ENCODE measurements around the gene DDX39B.
A peak's percentile ranks its signal among the peaks of the same experiment; 100 is the strongest.
"Not testable (repeated sequence)": the region's sequence is repeated elsewhere in the genome, so short reads cannot be mapped to it uniquely, and the experiment has no call there.

Gene DDX39B

DNA sequence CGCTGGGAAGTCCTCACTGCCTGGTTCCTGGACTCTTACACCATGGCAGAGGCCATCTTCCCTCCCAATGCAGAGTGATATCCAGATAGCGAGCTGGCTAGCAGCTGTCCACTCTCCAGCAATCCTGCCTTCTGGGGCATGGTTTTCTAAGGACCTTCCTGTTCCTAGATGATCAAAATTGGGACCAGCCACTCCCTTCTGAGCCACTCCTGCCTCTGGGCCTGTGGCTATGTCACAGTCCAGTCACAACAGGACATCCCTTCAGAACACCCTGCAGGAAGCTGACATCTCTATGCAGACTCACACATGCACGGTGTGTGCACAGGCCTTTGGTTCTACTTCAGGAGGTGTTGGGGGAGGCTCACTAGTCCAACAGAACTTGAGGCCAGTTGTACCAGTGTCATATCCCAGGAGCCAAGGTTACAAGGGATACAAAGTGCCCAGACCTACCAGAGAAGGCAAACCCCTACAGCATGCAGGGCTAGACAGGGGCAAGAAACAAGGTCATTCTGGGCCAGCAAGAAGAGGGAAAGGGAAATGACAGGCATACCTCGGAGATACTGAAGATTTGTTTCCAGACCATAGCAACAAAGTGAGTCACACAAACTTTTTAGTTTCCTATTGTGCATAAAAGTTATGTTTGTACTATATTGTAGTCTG is 15.7 kb downstream of the DDX39B start:
- no peak for DNase-seq

DNA sequence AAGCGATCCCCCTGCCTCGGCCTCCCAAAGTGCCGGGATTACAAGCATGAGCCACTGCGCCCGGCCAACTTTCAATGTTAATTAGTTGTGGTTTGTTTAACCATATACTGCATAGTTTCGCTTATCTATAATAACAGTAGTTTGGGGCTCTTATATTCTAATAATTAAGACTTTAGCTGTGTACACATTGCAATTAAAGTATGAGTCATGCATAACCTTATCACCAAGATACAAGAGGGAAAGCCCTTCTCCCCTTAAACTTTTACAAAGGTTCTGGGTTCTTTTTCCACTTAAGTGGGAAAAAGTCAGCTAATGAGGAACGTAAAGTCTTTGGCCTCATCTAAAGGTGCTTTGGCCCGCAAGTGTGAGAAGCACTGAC is 16.3 kb downstream of the DDX39B start:
- no peak for DNase-seq

DNA sequence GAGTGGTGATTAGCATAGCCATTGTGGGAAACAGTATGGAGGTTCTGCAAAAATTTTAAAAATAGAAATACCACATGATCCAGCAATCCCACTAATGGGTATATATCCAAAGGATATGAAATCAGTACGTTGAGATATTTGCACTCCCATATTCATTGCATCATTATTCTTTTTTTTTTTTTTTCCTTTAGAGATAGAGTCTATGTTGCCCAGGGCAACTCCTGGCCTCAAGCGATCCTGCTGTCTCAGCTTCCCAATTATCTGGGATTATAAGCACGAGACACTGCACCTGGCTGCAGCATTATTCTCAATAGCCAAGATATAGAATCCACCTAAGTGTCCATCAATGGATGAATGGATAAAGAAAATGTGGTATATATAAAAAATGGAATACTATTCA is 20.0 kb downstream of the DDX39B start:
- DNase-seq, result no peak

DNA sequence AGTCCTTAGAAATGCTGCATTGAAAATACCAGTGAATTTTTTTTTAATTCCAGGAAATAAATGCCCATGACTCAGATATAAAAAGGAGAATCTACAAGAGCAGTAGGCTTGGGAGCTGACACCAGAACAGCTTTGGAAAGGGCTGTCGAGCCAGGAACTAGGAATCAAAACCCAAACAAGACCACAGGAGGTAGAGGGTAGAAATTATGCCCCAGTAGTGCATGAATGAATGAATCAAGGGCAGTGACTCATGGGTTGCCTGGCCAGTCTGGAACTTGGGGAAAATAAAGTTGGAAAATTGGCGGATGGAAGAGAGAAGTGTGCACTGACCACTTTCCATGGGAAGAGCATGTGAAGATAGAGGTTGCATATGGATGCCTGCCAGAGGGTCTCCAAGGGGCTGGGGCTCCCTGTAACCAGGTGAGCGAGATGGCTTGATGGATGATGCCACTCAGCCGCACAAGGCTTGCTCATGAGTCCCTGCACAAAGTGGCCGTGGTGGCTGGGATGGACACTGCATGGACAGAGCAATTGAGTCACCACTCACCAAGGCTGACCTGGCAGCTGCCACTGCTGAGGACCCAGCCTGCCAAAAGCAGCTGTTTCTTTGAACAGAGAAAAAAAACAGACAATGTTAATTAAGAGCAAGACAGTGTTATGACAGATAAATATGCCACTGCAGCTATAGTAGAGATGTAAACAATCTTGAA is 28.2 kb downstream of the DDX39B start:
- no peak for DNase-seq

DNA sequence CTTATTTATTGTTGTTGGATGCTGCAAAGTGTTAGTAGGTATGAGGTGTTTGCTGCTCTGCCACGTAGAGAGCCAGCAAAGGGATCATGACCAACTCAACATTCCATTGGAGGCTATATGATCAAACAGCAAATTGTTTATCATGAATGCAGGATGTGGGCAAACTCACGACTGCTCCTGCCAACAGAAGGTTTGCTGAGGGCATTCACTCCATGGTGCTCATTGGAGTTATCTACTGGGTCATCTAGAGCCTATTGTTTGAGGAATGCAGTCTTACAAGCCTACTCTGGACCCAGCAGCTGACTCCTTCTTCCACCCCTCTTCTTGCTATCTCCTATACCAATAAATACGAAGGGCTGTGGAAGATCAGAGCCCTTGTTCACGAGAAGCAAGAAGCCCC is 31.8 kb downstream of the DDX39B start:
- no peak for DNase-seq

DNA sequence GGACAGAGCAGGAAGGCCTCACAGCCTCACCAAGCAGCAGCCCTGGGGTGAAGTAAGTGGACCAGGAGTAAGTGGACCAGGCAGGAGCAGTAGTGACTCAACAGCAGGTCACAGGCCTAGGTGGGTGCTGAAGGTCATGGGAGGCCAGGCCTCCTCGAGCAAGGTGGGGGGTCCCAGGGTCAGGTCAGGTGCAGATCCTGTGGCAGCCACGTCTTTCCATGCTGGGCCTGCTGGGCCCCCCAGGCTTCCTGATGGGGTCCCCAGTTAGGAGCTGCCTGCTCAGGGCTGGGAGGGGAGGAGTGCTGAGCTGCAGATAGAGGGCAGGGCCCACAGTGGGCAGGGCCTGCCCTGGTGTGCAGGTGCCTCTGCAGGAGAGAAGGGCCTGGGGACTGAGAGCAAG is 32.8 kb downstream of the DDX39B start:
- DNase-seq, result not testable (repeated sequence)

DNA sequence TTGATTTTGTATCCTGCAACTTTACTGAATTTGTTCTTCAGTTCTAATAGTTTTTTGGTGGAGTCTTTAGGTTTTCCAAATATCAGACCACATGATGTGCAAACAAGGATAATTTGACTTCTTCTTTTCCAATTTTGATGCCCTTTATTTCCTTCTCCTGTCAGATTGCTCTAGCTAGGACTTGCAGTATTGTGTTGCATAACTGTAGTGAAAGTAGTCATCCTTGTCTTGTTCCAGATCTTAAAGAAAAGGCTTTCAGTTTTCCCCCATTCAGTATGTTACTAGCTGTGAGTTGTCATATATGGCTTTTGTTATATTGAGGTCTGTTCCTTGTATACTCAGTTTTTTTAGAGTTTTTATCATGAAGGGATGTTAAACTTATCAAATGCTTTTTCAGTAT is 39.2 kb downstream of the DDX39B start:
- DNase-seq, result no peak

DNA sequence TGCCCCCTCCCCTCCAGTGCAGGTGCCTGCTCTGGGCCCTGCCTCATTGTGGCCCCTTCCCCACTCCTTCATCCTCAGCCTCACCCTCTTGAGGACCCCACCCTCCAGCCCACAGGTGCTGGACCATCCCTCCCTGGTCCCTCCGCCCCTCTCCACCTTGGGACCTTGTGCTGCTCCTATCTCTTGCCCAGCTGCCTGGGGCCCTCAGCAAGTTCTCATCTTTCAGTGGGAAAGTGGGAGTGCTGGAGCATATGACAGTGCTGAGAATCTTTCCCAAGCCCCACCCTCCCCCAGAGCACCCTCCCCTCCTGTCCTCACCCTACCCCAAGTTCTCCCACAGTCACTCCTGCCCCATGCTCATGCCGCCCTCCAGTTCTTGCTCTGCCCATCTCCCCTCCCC is 42.2 kb downstream of the DDX39B start:
- not testable (repeated sequence) for DNase-seq

DNA sequence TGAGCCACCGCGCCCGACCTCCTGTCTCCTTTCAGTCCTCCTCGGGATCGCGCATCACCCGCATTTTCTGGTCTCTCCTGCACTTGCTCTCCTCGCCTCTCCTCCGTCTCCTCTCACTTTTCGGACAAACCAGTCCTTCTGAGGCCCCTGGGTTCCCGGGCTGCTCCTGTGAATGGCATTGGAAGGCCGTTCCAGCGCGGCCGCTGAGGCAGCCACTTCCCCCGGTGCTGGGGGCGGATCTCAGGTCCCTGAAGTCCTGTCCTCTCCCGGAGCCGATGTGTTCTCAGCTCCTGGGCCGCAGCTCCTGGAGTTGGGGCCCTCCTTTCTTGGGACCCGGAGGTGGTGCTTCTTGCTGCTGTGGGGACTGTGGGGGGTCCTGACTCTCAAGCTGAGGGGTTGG is 43.1 kb downstream of the DDX39B start:
- DNase-seq, result no peak

DNA sequence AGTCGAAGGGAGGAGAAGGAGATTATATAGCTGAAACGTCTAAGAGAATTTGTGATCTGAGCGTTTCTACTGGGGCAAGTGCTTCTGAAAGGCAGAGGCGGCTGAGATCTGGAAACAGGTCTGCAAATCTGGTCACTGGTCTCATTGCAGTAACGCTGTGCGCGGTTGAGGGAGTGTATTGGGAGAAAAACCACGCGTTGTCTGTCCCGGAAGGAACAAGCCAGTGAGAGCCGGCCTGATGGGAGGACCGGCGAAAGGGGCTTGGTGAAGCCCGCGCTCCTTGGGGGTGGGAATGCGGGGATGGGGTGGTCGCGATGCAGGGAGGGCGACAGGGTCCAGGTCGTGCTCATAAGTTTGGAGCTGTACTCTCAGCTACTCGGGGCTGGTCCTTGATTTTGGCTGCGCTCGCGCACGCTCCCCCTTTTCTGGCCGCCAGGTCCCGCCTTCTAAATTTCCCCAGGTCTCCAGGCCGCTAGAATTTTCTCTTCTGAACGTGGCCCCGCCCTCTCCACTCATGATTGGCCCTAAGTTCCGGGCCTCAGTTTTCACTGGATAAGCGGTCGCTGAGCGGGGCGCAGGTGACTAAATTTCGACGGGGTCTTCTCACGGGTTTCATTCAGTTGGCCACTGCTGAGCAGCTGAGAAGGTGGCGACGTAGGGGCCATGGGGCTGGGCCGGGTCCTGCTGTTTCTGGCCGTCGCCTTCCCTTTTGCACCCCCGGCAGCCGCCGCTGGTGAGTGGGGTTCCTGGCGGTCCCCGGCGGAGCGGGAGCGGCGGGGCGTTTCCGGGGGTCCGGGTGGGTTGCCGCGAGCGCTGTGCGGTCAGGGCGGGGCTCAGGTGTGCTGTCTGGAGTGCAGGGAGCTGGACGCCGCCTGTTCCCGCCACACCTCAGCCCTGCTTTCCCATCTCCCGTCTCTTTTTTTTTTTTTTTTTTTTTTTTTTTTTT is 44.0 kb downstream of the DDX39B start, which contains the start of gene MICB:
Gene MICB, plus strand, starts transcription at position 615 of the 946 bp plus-strand sequence. Its CDS starts 49 bp downstream, at position 664.
- DNase-seq, result peak; percentile 89

DNA sequence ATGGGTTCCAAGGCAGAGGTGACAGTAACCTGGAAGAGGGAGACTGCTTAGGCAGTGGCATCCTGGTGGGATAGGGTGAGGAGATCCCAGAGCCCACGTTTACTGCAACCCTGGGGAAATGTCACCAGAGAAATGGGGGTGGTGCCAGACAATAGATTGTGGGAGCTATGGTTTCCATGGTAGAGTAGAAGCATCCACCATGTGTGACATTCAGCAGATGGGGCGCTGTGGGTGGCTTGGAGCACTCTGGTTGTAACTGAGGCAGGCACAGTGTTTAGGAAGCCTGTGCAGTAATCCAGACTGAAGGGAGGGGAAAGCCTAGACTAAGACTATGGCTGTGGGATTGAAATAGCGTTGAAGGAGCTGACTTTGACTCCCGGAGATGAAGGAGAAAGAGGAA is 45.0 kb downstream of the DDX39B start:
- not testable (repeated sequence) for DNase-seq

DNA sequence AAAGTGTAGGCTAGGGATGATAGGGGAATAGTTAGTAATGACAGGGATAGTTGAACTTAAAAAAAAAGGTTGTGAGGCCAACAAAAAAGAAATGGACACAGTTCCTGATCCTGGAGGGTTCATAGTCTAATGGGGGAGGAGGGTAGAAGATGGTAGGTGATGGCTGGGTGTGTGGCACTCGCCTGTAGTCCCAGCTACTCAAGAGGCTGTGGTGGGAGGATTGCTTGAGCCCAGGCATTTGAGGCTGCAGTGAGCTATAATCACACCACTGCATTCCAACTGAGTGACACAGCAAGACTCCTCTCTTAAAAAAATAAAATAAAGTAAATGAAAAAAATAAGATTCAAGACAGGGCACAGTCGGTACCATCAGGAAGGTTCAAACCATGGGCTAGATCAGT is 46.2 kb downstream of the DDX39B start:
- DNase-seq, result no peak

DNA sequence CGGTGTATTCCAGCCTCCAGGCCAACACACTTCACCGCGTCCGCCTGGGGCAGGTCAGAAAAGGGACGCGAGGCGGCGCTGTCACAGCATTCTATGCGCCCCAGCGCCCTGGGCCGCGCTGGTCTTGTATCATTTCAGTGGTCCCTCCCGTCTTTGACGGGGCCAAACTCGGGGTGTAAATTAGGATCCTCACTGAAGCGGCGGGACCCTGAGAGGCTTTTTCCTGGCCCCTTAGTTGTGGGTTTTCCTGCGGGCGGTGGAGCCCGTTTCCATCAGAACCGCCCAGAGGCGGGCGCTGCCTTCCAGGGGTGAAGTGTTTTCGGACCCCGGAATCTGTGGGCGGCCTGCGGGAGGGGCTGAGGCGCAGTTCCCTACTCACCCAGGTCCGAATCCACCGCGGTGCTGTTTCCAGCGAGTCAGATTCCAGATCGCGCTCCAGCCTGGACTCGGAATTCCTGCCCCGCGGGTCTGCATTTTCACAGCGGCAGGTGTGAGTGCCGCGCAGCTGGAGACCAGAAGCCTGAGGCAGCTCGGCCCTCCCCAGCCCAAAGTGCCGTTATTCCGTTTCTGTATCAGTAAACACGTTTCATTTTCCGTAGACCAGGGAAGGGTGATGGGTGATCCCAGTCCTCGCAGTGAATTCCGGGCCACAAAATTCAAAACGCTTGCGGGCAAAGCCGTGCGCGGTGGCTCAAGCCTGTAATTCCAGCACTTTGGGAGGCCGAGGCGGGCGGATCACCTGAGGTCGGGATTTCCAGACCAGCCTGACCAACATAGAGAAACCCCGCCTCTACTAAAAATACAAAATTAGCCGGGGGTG is 47.7 kb downstream of the DDX39B start:
- DNase-seq, result peak; percentile 78

DNA sequence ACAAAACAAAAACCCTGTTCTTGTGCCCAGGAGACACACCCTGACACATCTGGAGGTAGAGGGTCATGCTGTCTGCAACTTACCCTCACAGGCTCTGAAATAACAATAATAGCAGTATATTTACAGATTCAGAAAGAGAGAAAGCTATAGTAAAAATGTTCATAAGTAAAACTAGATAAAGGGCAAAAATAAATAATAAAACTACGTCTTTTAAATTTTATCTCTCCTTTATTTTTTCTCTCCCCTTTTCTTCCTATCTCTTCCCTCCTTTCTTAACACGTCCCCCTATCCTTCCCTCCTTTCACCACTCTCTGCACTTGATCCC is 48.3 kb downstream of the DDX39B start:
- DNase-seq, result not testable (repeated sequence)

DNA sequence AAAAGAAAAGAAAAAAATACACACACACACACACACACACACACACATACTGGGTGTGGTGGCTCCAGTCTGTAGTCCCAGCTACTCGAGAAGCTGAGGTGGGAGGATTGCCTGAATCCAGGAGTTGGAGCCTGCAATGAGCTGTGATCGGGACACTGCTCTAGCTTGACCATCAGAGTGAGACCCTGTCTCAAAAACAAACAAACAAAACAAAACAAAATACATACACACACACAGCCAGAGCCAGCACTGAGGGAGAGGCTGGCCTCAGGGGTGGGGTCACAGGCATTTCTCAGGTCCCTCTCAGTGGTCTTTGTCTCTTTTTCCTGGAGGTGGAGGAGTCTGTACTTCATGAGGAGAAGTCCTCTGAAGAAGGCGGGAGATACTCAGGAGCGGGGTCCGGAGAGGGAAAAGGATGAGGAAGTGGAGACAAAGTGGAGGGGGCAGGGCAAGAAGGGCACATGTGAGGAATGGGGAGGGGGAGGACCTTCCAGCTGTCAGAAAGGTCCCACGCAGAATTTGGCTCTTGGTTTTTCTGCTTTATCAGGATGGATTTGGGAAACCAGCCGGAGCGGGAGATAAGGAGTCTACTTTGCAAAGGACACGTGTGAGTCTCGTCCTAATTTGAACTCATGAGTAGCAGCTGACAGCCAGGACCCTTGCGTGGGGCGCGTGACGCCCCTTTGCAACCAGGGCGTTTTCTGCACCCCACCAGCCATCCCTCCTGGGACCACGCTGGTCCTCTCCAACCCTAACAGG is 51.5 kb downstream of the DDX39B start:
- DNase-seq, result no peak

DNA sequence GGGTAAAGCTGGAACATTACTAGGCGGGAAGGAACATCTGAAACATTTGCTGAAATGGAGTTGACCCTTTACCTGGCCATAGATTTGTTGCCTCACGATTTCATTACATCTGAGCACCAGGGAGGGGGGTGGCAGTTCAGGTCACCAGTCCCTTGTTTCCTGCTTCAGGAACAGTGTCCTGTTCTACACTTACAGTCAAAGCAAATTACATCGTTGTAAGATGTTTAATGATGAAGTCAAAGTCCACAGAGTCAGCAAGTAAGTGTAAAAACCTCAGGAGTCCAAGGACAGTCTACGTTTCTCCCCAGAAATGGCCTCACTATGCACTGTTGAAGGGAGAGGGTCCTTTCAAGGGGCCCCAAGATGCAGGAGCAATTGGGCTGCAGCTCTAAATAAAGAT is 52.7 kb downstream of the DDX39B start:
- DNase-seq, result no peak

DNA sequence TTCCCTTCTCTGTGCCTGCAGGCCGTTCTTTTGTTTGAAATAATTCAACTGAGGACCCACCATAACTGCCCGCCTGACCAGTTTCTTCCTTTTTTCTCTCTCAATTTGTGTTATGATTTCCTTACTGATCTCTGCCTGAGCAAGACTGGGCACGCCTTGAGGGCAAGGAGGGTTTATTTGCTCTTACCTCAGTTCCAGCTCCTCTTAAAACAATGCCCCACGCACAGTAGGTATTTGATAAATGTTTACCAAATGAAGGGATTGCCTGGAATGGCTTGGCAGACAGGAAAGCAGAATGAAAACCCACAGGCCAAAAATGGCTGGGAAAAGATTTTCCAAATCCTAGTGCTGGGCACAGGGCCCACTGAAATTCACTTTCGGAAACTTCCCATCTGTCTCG is 54.1 kb downstream of the DDX39B start:
- not testable (repeated sequence) for DNase-seq

DNA sequence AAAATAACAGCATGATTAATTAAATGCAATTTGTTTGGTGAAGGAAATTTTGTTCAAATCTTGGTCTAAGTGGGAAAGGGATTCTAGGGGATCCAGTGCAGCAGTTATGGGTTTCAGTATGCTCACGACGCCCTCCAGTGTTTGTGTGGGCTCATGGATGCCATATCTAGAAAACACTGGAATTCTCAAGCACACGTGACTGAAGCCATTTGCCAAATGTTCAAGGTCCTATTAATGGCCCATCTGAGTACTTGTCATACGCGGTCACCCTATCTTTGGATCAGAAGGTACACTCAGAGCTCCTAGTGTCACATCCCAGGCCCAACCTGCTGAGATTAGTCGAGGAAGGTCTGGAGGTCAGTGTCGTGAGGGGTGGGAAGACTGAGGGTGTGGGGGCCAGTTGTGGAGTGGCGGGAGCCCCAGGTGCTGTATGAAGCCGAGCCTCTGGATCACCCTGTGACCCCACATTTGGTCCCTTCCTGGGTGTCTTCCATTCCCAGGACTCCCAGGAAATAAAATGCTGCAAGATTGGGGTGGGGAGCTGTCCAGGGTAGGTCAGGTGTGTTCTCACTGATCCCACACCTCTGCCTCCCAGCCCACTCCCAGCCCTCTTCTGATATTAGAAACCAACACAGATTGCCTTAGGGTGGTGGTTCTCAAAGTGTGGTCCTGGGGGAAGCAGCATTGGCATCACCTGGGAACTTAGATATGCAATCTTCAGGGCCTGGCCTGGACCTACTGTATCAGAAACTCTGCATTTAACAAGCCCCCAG is 55.6 kb downstream of the DDX39B start:
- not testable (repeated sequence) for DNase-seq

DNA sequence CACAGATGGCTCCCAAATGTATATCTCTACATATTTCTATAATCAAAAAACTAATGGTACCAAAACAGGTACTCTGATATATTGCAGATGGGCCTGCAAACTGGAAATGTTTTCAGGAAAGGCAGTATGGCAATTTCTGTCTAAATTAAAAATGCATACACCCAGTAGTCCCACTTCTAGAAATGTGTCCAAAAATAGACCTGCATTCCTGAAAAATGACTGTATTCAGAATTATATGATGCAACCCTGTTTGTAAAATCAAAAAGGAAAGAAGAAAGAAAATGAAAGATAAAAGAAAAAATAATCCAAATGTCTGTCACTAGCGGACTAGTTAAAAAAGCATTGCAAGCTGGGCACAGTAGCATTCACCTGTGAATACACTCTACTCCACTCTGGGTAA is 56.7 kb downstream of the DDX39B start:
- no peak for DNase-seq

DNA sequence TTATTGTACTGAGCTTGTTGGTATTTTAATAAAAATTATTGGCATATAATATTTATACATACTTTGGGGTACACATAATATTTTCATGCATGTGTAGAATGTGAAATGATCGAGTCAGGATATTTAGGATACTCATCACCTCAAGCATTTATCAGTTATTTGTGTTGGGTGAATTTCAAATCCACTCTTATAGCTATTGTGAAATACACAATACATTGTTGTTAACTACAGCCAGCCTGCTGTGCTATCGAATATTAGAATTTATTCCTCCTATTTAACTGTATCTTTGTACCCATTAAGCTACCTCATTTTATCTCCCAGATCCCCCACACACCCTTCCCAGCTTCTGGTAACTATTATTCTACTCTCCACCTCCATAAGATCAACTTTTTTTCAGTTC is 58.4 kb downstream of the DDX39B start:
- no peak for DNase-seq

DNA sequence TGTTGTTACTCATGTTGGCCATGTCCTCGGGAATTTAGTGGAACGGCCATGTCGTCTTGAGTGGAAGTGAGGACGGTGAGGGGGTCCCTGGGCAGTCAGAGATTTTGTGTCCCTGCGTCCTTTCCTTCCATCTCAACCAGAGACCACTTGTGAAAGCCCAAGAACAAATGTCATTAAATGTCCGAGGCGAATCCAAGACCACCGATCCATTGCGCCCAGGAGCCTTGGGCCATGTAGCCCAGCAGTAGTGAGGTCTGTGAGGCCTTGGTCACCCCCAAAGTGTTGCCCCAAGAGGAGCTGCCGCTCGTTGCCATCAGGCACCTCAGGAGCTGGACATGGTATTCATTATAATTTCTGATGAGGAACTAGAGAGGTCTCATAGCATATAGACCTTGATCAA is 61.2 kb downstream of the DDX39B start:
- no peak for DNase-seq
